B cell (primary cell): Measurements from ENCODE around the gene UNC13D.

Experiments used
- CTCF ChIP-seq: fragments of 200-600 bp; IDR thresholded peaks from one replicate; pipeline ENCODE4 v1.8.0; 2022; ENCODE audit warnings: antibody characterized with exemption, mild to moderate bottlenecking
- EZH2 ChIP-seq: IDR thresholded peaks from 2 replicates; pipeline ENCODE4 v1.6.1; 2012; ENCODE audit warnings: borderline replicate concordance, low read depth, mild to moderate bottlenecking, moderate library complexity, low read length; ENCODE audit not compliant: insufficient read depth, poor library complexity, severe bottlenecking

- TF ChIP-seq CTCF (no peak), EZH2 (no peak)
Observed at GRCh38 chr17:75872434-75873351, 28.5 kb upstream of the UNC13D start.
